ENCODE results near the gene NYAP2.

Gene NYAP2

GRCh38 chr2:225614915-225615314, 215.4 kb downstream of the NYAP2 start:
- Mint-ChIP-seq H3K4me3 (no peak overlapping the region), H3K27ac (no peak overlapping the region), H3K9me3 (no peaks in the 10 kb centered on the region), H3K27me3 (no peaks in the 10 kb centered on the region), H3K4me1 (ENCODE audit: low read depth) (no peaks in the 10 kb centered on the region), H3K36me3 (ENCODE audit: low read depth) (no peaks in the 10 kb centered on the region)
- intact Hi-C loops (cut with micrococcal nuclease) = no loop called here

GRCh38 chr2:225615514-225615913, 216.0 kb downstream of the NYAP2 start:
- Mint-ChIP-seq H3K9me3 (no peaks in the 10 kb centered on the region), H3K27ac (no peak overlapping the region), H3K27me3 (no peaks in the 10 kb centered on the region), H3K4me1 (ENCODE audit: low read depth) (no peaks in the 10 kb centered on the region), H3K4me3 (no peak overlapping the region), H3K36me3 (ENCODE audit: low read depth) (no peaks in the 10 kb centered on the region)
- intact Hi-C loops (cut with micrococcal nuclease) = no loop called here

GRCh38 chr2:225616372-225616771, 216.9 kb downstream of the NYAP2 start:
- Mint-ChIP-seq H3K27me3 (no peaks in the 10 kb centered on the region), H3K36me3 (ENCODE audit: low read depth) (no peaks in the 10 kb centered on the region), H3K4me3 (no peak overlapping the region), H3K27ac (no peak overlapping the region), H3K4me1 (ENCODE audit: low read depth) (no peaks in the 10 kb centered on the region), H3K9me3 (no peaks in the 10 kb centered on the region)
- intact Hi-C loops (cut with micrococcal nuclease) = no loop called here

- H3K4me1 Mint-ChIP-seq (ENCODE audit: low read depth) = no peaks in the 10 kb centered on the region
- H3K27me3 Mint-ChIP-seq = no peaks in the 10 kb centered on the region
- intact Hi-C loops (cut with micrococcal nuclease) = no loop called here
- H3K9me3 Mint-ChIP-seq = no peaks in the 10 kb centered on the region
- H3K36me3 Mint-ChIP-seq (ENCODE audit: low read depth) = no peaks in the 10 kb centered on the region
- no peak overlapping the region for H3K4me3 Mint-ChIP-seq
- H3K27ac Mint-ChIP-seq = no peak overlapping the region
Measured at GRCh38 chr2:225616848-225617247, 217.3 kb downstream of the NYAP2 start.

- Mint-ChIP-seq H3K27ac (no peak overlapping the region), H3K36me3 (ENCODE audit: low read depth) (no peaks in the 10 kb centered on the region), H3K4me3 (no peak overlapping the region), H3K27me3 (no peaks in the 10 kb centered on the region), H3K9me3 (no peaks in the 10 kb centered on the region), H3K4me1 (ENCODE audit: low read depth) (no peaks in the 10 kb centered on the region)
- intact Hi-C loops (cut with micrococcal nuclease) = no loop called here
Measured at GRCh38 chr2:225620227-225620626, 220.7 kb downstream of the NYAP2 start.

GRCh38 chr2:225630824-225631533, 231.5 kb downstream of the NYAP2 start:
- no peaks in the 10 kb centered on the region for H3K9me3 Mint-ChIP-seq
- H3K4me1 Mint-ChIP-seq (ENCODE audit: low read depth) = no peaks in the 10 kb centered on the region
- H3K27me3 Mint-ChIP-seq = no peaks in the 10 kb centered on the region
- H3K36me3 Mint-ChIP-seq (ENCODE audit: low read depth) = no peaks in the 10 kb centered on the region
- no peak overlapping the region for H3K4me3 Mint-ChIP-seq
- H3K27ac Mint-ChIP-seq = no peak overlapping the region
- intact Hi-C loops (cut with micrococcal nuclease) = no loop called here

GRCh38 chr2:225632351-225632750, 232.8 kb downstream of the NYAP2 start:
- Mint-ChIP-seq H3K4me1 (ENCODE audit: low read depth) (peaks cover 4% of the 10 kb centered on the region), H3K9me3 (no peaks in the 10 kb centered on the region), H3K27me3 (no peaks in the 10 kb centered on the region), H3K36me3 (ENCODE audit: low read depth) (no peaks in the 10 kb centered on the region), H3K27ac (no peak overlapping the region), H3K4me3 (no peak overlapping the region)
- intact Hi-C loops (cut with micrococcal nuclease) = no loop called here

- intact Hi-C loops (cut with micrococcal nuclease) = no loop called here
- Mint-ChIP-seq H3K27me3 (no peaks in the 10 kb centered on the region), H3K36me3 (ENCODE audit: low read depth) (no peaks in the 10 kb centered on the region), H3K9me3 (no peaks in the 10 kb centered on the region), H3K27ac (no peak overlapping the region), H3K4me3 (no peak overlapping the region), H3K4me1 (ENCODE audit: low read depth) (peaks cover 6% of the 10 kb centered on the region)
Measured at GRCh38 chr2:225636558-225636957, 237.0 kb downstream of the NYAP2 start.

- Mint-ChIP-seq H3K4me1 (ENCODE audit: low read depth) (peaks cover 6% of the 10 kb centered on the region), H3K36me3 (ENCODE audit: low read depth) (no peaks in the 10 kb centered on the region), H3K9me3 (no peaks in the 10 kb centered on the region), H3K4me3 (no peak overlapping the region), H3K27ac (no peak overlapping the region), H3K27me3 (no peaks in the 10 kb centered on the region)
- intact Hi-C loops (cut with micrococcal nuclease) = no loop called here
Measured at GRCh38 chr2:225637259-225637658, 237.7 kb downstream of the NYAP2 start.

GRCh38 chr2:225640550-225640949, 241.0 kb downstream of the NYAP2 start:
- no peak overlapping the region for H3K27ac Mint-ChIP-seq
- intact Hi-C loops (cut with micrococcal nuclease) = no loop called here
- peaks cover 6% of the 10 kb centered on the region for H3K4me1 Mint-ChIP-seq (ENCODE audit: low read depth)
- no peaks in the 10 kb centered on the region for H3K36me3 Mint-ChIP-seq (ENCODE audit: low read depth)
- H3K4me3 Mint-ChIP-seq = no peak overlapping the region
- no peaks in the 10 kb centered on the region for H3K27me3 Mint-ChIP-seq
- H3K9me3 Mint-ChIP-seq = no peaks in the 10 kb centered on the region

GRCh38 chr2:225649274-225649673, 249.8 kb downstream of the NYAP2 start:
- H3K4me1 Mint-ChIP-seq (ENCODE audit: low read depth) = no peaks in the 10 kb centered on the region
- H3K27me3 Mint-ChIP-seq = no peaks in the 10 kb centered on the region
- no peaks in the 10 kb centered on the region for H3K9me3 Mint-ChIP-seq
- H3K36me3 Mint-ChIP-seq (ENCODE audit: low read depth) = no peaks in the 10 kb centered on the region
- intact Hi-C loops (cut with micrococcal nuclease) = no loop called here
- no peak overlapping the region for H3K27ac Mint-ChIP-seq
- H3K4me3 Mint-ChIP-seq = no peak overlapping the region

- intact Hi-C loops (cut with micrococcal nuclease) = loop anchor here (10.0 kb wide), 1 partner anchor 1655 kb away; no protein-coding TSS in a partner anchor
- H3K9me3 Mint-ChIP-seq = no peaks in the 10 kb centered on the region
- H3K36me3 Mint-ChIP-seq (ENCODE audit: low read depth) = no peaks in the 10 kb centered on the region
- no peak overlapping the region for H3K4me3 Mint-ChIP-seq
- H3K27me3 Mint-ChIP-seq = no peaks in the 10 kb centered on the region
- no peak overlapping the region for H3K27ac Mint-ChIP-seq
- H3K4me1 Mint-ChIP-seq (ENCODE audit: low read depth) = no peaks in the 10 kb centered on the region
Measured at GRCh38 chr2:225650041-225650440, 250.5 kb downstream of the NYAP2 start.

- Mint-ChIP-seq H3K36me3 (ENCODE audit: low read depth) (no peaks in the 10 kb centered on the region), H3K27me3 (peaks cover 5% of the 10 kb centered on the region), H3K9me3 (no peaks in the 10 kb centered on the region), H3K4me1 (ENCODE audit: low read depth) (peaks cover 4% of the 10 kb centered on the region), H3K27ac (no peak overlapping the region), H3K4me3 (no peak overlapping the region)
- intact Hi-C loops (cut with micrococcal nuclease) = loop anchor here (2.0 to 10.0 kb wide), 3 partner anchors 378 to 1306 kb away; no protein-coding TSS in a partner anchor
Measured at GRCh38 chr2:225660262-225661131, 261.0 kb downstream of the NYAP2 start.

GRCh38 chr2:225662101-225662500, 262.6 kb downstream of the NYAP2 start:
- no peaks in the 10 kb centered on the region for H3K9me3 Mint-ChIP-seq
- H3K27ac Mint-ChIP-seq = no peak overlapping the region
- no peak overlapping the region for H3K4me3 Mint-ChIP-seq
- H3K36me3 Mint-ChIP-seq (ENCODE audit: low read depth) = no peaks in the 10 kb centered on the region
- H3K27me3 Mint-ChIP-seq = peaks cover 3% of the 10 kb centered on the region
- intact Hi-C loops (cut with micrococcal nuclease) = loop anchor here (5.0 to 10.0 kb wide), 2 partner anchors 380 to 1307 kb away; no protein-coding TSS in a partner anchor
- H3K4me1 Mint-ChIP-seq (ENCODE audit: low read depth) = peaks cover 4% of the 10 kb centered on the region

All from dendritic cell treated with granulocyte-macrophage colony-stimulating factor and Interleukin-4, amounts not matched to agents 40 ng/mL and 50 ng/mL, for 4 days (primary cell).